ENCODE measurements around the gene WBP1. TPM values are rescaled to one million over a fixed set of nuclear protein-coding genes. Genes with fewer than 3 reads are reported as not detected.
"Not testable (repeated sequence)": the region's sequence is repeated elsewhere in the genome, so short reads cannot be mapped to it uniquely, and the experiment has no call there.

The WBP1 gene
- polyA plus RNA-seq, 4 donors, result 68.7 to 119 (median 98.4) TPM

- DNase-seq (ENCODE audit: low read depth in 4 of 4, low spot score in 3 of 4), result no peak
Measured at GRCh38 chr2:74426181-74426758, 32.0 kb upstream of the WBP1 start.

- DNase-seq (ENCODE audit: low read depth in 4 of 4, low spot score in 3 of 4), result no peak
Measured at GRCh38 chr2:74427551-74427950, 30.7 kb upstream of the WBP1 start.

GRCh38 chr2:74428675-74429074 is 29.6 kb upstream of the WBP1 start:
- no peak for DNase-seq (ENCODE audit: low read depth in 4 of 4, low spot score in 3 of 4)

GRCh38 chr2:74429487-74430451 is 28.5 kb upstream of the WBP1 start:
- no peak for DNase-seq (ENCODE audit: low read depth in 4 of 4, low spot score in 3 of 4)

- DNase-seq (ENCODE audit: low read depth in 4 of 4, low spot score in 3 of 4), result no peak
Measured at GRCh38 chr2:74430502-74430901, 27.7 kb upstream of the WBP1 start.

- DNase-seq (ENCODE audit: low read depth in 4 of 4, low spot score in 3 of 4), result no peak
Measured at GRCh38 chr2:74436111-74436805, 22.0 kb upstream of the WBP1 start.

- DNase-seq (ENCODE audit: low read depth in 4 of 4, low spot score in 3 of 4), result no peak
Measured at GRCh38 chr2:74436848-74437695, 21.2 kb upstream of the WBP1 start.

GRCh38 chr2:74438248-74438647 is 20.0 kb upstream of the WBP1 start:
- no peak for DNase-seq (ENCODE audit: low read depth in 4 of 4, low spot score in 3 of 4)

- no peak for DNase-seq (ENCODE audit: low read depth in 4 of 4, low spot score in 3 of 4)
Measured at GRCh38 chr2:74439373-74439772, 18.9 kb upstream of the WBP1 start.

- no peak for DNase-seq (ENCODE audit: low read depth in 4 of 4, low spot score in 3 of 4)
Measured at GRCh38 chr2:74439803-74440377, 18.3 kb upstream of the WBP1 start.

- DNase-seq (ENCODE audit: low read depth in 4 of 4, low spot score in 3 of 4), result peak in 2 of 4 donors; percentile 82 to 85
Measured at GRCh38 chr2:74440378-74441169, 17.7 kb upstream of the WBP1 start.

GRCh38 chr2:74441170-74441689 is 17.0 kb upstream of the WBP1 start:
- DNase-seq (ENCODE audit: low read depth in 4 of 4, low spot score in 3 of 4), result no peak

- DNase-seq (ENCODE audit: low read depth in 4 of 4, low spot score in 3 of 4), result no peak
Measured at GRCh38 chr2:74441690-74442482, 16.4 kb upstream of the WBP1 start, which contains the start of gene RTKN. RTKN (minus strand) TSS chr2:74441937; CDS start chr2:74441816, 121 bp downstream.

- DNase-seq (ENCODE audit: low read depth in 4 of 4, low spot score in 3 of 4), result not testable (repeated sequence)
Measured at GRCh38 chr2:74442483-74443297, 15.5 kb upstream of the WBP1 start.

GRCh38 chr2:74444498-74445318 is 13.5 kb upstream of the WBP1 start:
- DNase-seq (ENCODE audit: low read depth in 4 of 4, low spot score in 3 of 4), result no peak

- DNase-seq (ENCODE audit: low read depth in 4 of 4, low spot score in 3 of 4), result no peak
Measured at GRCh38 chr2:74447230-74447999, 10.8 kb upstream of the WBP1 start.
